Osteocyte (in vitro differentiated cells): ENCODE results near the gene PRPF19. TPM values are rescaled to one million over a fixed set of nuclear protein-coding genes. Genes with fewer than 3 reads are reported as not detected.

Source experiments
- DNase-seq: peaks from one replicate; pipeline ENCODE4 v3.0.0; 2021; ENCODE audit warnings: mixed read lengths; ENCODE audit not compliant: unreplicated experiment; ENCODE audit errors: extremely low spot score
- H3K27ac Mint-ChIP-seq: one replicate; pipeline ENCODE4 v1.8.0; 2021; ENCODE audit warnings: mild to moderate bottlenecking, mixed read lengths; ENCODE audit not compliant: unreplicated experiment
- H3K27me3 Mint-ChIP-seq: one replicate; pipeline ENCODE4 v1.8.0; 2021; ENCODE audit warnings: mixed read lengths; ENCODE audit not compliant: unreplicated experiment
- H3K36me3 Mint-ChIP-seq: one replicate; pipeline ENCODE4 v1.8.0; 2021; ENCODE audit warnings: mixed read lengths; ENCODE audit not compliant: unreplicated experiment
- H3K4me1 Mint-ChIP-seq: one replicate; pipeline ENCODE4 v1.8.0; 2021; ENCODE audit warnings: mixed read lengths; ENCODE audit not compliant: unreplicated experiment
- H3K4me3 Mint-ChIP-seq: one replicate; pipeline ENCODE4 v1.8.0; 2021; ENCODE audit warnings: mild to moderate bottlenecking, moderate library complexity, mixed read lengths; ENCODE audit not compliant: unreplicated experiment
- H3K9me3 Mint-ChIP-seq: one replicate; pipeline ENCODE4 v1.8.0; 2021; ENCODE audit warnings: mixed read lengths; ENCODE audit not compliant: unreplicated experiment
- total RNA-seq: library from RNA; stranded (reverse); gene quantifications from 2 replicates; pipeline ENCODE4 v1.2.1, GENCODE V29; 2021
- TF ChIP-seq, protein P1 (sequence below): fragments of 200-600 bp; sonication (generic); IDR thresholded peaks from 2 replicates; pipeline ENCODE4 v1.5.0; 2021; ENCODE audit warnings: antibody characterized with exemption, mild to moderate bottlenecking, moderate library complexity

The PRPF19 gene
- total RNA-seq, 1 donor from 2014 or later: 78.0 TPM

DNA sequence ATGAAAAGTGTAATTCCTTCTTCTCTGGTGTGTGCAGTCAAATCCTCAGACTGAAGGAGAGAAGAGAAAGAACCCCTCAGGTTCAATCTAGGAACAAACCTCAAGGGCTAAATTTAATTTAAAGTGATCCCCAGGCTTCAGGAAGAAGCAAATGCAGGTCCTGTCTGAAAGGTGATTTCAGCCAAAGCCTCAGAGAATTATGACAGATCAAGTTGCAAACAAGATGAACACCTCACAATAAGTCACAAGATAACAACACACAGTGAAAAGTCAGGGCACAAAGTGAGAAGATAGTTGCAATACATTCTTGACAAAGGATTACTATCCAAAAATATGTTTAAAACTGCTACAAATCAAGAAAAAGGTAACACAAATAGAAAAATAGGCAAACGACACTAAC lies 27.3 kb downstream of the PRPF19 start:
- no peak overlapping the region for H3K27ac Mint-ChIP-seq
- TF ChIP-seq, protein P1, sequence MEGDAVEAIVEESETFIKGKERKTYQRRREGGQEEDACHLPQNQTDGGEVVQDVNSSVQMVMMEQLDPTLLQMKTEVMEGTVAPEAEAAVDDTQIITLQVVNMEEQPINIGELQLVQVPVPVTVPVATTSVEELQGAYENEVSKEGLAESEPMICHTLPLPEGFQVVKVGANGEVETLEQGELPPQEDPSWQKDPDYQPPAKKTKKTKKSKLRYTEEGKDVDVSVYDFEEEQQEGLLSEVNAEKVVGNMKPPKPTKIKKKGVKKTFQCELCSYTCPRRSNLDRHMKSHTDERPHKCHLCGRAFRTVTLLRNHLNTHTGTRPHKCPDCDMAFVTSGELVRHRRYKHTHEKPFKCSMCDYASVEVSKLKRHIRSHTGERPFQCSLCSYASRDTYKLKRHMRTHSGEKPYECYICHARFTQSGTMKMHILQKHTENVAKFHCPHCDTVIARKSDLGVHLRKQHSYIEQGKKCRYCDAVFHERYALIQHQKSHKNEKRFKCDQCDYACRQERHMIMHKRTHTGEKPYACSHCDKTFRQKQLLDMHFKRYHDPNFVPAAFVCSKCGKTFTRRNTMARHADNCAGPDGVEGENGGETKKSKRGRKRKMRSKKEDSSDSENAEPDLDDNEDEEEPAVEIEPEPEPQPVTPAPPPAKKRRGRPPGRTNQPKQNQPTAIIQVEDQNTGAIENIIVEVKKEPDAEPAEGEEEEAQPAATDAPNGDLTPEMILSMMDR: no peak
- H3K9me3 Mint-ChIP-seq: no peaks in the 10 kb centered on the region

DNA sequence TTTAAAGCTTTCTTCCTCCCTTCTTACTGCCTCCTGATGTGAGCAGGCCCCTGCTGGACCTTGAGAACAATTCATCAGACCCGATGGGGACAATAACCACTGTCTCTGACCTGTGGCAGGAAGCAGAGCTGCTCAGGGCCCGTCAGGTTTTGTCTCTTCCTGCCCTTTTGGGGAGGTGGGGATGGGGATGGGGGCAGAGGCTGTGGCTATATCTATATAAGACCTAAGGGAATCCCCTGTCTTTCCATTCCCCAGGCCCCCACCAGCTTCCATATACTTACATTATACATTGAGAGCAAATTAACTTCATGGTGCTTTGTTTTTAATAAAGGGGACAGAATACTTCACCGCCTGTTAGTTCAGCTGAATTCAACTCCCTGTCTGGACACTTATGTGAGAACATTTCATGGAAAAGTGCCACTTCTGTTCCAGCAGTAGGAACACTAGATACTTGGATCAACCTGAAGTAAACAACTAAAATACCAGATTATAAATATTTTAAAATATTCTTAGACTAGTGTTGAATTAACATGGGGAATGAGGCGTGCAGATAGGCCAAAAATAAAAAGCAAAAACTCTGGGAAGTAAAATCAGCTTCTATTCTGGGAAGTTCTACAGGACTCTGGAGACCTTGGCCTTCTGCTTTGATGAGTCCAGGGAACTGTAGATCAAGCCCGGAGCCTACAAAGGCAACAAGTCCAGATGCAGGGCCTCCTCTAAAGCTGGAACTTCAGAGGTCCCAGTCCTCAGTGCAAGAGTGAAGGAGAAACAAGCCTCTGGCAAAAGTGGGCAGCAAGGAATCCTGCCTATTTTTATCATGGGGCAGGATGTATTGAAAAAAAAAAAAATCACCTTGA lies 27.9 kb downstream of the PRPF19 start:
- Mint-ChIP-seq H3K27me3 (no peaks in the 10 kb centered on the region), H3K27ac (no peak overlapping the region), H3K9me3 (no peaks in the 10 kb centered on the region), H3K4me3 (no peak overlapping the region), H3K36me3 (peaks cover 7% of the 10 kb centered on the region), H3K4me1 (peaks cover under 1% of the 10 kb centered on the region)
- TF ChIP-seq, protein P1: no peak
- no peak for DNase-seq

More for the DNA sequence above, 27.3 kb downstream of the PRPF19 start:
- Mint-ChIP-seq H3K36me3 (peaks cover 7% of the 10 kb centered on the region), H3K4me1 (no peaks in the 10 kb centered on the region), H3K27me3 (no peaks in the 10 kb centered on the region), H3K4me3 (no peak overlapping the region)
- DNase-seq: no peak

DNA sequence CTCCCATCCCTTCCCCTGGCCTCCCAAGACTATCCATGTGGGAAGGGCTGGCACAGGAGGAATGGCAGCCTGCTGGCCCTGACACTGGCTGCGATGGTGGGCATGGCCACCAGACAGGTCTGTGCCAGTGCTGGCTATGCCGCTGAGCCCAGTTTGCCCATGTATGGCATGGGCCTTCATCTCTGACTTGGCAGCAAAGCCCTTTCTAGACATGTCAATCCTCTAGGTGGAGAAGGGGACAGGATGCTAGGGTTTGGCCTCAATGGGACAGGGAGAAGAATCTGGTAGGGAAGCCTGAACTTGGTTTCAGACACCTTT lies 30.3 kb downstream of the PRPF19 start:
- H3K36me3 Mint-ChIP-seq: peaks cover 5% of the 10 kb centered on the region
- no peak for DNase-seq
- no peaks in the 10 kb centered on the region for H3K27me3 Mint-ChIP-seq
- peaks cover 19% of the 10 kb centered on the region for H3K4me1 Mint-ChIP-seq
- H3K9me3 Mint-ChIP-seq: no peaks in the 10 kb centered on the region
- TF ChIP-seq, protein P1: no peak
- H3K4me3 Mint-ChIP-seq: no peak overlapping the region
- H3K27ac Mint-ChIP-seq: no peak overlapping the region

DNA sequence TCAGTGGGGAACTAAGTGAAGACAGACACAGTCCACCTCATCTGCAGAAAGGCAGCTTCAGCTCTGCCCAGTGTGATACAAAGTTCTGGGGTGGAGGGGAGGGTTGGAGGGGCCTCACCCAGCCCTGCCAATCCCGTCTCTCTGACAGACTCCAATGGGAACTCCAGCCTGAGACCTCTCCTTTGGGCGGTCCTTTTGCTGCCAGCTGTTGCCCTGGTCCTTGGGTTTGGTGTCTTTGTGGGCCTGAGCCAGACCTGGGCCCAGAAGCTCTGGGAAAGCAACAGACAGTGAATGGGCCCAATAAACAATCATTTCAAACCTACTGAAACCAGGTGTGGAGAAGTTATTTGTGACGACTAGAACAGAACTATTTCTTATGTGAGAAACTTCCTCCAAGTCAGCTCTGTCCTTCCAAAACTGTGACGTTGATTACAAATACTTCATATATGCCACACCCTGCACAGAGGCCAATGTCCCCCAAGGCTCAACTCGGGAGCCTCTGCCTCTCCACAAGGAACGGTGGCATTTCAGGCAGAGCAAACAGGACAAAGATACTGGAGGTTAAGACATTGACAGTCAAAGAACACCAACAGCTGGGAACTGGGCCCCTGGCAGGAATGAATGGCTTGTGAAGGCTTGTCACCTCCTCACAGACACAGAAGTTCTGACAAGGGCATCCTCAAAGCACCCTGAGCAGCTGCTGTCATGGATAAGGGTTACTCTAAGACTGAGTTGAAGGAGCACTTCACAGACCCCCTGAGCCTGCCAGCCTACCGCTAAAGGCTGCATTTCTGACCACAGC lies 30.8 kb downstream of the PRPF19 start:
- Mint-ChIP-seq H3K4me3 (no peak overlapping the region), H3K36me3 (no peaks in the 10 kb centered on the region), H3K4me1 (peaks cover 23% of the 10 kb centered on the region), H3K9me3 (no peaks in the 10 kb centered on the region), H3K27me3 (no peaks in the 10 kb centered on the region), H3K27ac (no peak overlapping the region)
- DNase-seq: no peak
- TF ChIP-seq, protein P1: no peak
